ENCODE data around the gene P3H2. TPM values are rescaled to one million over a fixed set of nuclear protein-coding genes. Genes with fewer than 3 reads are reported as not detected.
A peak's percentile ranks its signal among the peaks of the same experiment; 100 is the strongest.
"Not testable (repeated sequence)": the region's sequence is repeated elsewhere in the genome, so short reads cannot be mapped to it uniquely, and the experiment has no call there.

Gene P3H2
- total RNA-seq, 1 donor from 2014 or later, result 22.9 TPM

GRCh38 chr3:189983612-189984011, 137.1 kb downstream of the P3H2 start:
- no peak for DNase-seq (ENCODE audit: low spot score)

DNA sequence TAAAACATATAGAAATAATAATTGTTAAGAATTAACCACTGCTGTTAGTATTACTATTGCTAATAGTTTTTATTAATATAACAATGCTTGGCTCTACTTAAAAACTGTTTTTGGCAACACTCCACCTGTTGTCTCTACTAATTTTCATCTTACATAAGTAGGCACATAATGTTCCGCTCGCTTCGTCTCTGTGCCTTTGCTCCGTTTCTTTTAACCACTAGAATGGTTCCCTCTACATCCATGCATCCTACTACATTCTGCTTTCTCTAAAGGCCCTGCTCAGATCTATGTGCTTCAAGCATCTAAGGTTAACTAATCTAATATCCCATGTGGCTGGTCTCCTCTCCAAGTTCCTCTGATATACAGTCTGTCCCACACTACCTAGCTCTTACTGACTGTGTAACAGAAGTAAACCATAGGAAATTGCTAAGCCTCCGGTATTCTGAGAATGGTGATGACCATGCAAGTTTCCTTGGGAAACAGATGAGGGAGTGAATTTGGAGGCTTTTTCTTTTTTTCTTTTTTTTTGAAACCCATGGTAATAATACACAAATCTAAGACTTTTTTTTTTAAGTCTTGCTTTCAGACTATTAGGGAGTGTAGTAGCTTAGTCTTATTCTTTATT, 138.3 kb downstream of the P3H2 start:
- no peak for DNase-seq (ENCODE audit: low spot score)

GRCh38 chr3:189981668-189982067, 139.0 kb downstream of the P3H2 start:
- DNase-seq (ENCODE audit: low spot score), result peak; percentile 24

GRCh38 chr3:189978753-189979152, 141.9 kb downstream of the P3H2 start:
- DNase-seq (ENCODE audit: low spot score), result no peak

DNA sequence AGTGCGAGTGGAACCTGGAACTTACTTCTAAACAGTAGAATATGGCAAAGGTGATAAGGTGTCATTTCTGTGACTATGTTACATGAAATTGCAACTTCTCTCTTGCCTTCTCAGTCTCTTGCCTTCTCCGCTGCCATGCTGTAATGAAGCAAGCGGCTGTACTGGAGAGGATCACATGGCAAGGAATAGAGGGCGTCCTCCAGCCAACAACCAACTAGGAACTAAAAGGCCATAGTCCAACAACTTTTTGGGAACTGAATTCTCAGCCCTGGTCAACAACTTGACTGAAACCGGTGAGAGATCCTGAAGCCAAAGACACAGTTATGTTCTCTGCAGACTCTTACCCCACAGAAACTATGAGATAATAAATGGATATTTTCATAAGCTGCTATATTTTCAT, 143.5 kb downstream of the P3H2 start:
- DNase-seq (ENCODE audit: low spot score), result no peak

DNA sequence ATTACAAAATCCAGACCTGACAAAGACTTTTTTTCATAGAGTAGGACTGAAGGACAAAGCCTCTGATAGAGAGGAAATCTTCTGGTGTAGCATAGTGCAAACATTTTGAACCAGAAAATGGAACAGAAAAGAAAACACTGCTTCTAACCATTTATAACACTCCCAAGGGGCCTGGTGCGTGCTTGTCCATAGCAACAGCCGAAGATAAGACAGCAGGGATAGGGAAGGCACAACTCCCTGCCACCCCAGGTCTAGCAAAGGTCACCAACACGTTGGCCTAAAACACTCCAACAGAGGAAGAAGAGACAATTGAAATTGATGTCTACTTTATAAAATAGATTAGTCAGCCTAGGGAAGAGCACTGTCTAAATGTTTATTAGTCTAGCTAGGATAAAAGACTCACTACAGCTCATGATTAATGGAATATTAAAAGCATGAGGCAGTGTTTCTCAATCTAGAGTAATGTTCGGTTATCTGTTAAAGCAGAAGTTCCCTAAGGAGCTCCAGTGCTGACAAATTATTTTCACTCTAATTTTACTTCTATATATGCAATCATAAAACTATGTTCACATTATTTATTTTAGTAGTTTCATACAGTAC, 145.2 kb downstream of the P3H2 start:
- DNase-seq (ENCODE audit: low spot score), result no peak

GRCh38 chr3:189974359-189974758, 146.3 kb downstream of the P3H2 start:
- no peak for DNase-seq (ENCODE audit: low spot score)

- DNase-seq (ENCODE audit: low spot score), result peak; percentile 71
These were observed 153.3 kb downstream of the P3H2 start for GRCh38 chr3:189967254-189967865.

DNA sequence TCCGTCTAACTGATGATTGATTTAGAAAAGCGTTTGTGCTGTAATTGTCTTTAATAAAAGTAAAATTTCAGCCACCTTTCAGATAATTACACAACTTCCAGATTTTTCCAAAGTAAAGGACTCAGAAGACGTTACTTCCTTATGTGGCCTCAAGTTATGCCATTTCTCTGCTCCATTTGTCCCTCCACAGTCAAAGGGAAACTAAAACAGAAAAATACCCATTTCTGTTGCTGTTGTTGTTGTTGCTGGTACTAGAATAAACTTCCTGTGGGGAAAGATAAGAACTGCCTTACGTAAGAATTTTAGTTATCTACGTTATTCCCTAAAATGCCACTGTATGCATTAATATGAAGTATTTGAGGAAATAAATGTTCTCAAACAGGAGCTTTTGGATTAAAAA, 153.9 kb downstream of the P3H2 start:
- no peak for DNase-seq (ENCODE audit: low spot score)

- DNase-seq (ENCODE audit: low spot score), result no peak
These were observed 155.9 kb downstream of the P3H2 start for GRCh38 chr3:189964623-189965332.

- no peak for DNase-seq (ENCODE audit: low spot score)
These were observed 158.2 kb downstream of the P3H2 start for GRCh38 chr3:189962466-189962865.

GRCh38 chr3:189961522-189962161, 159.1 kb downstream of the P3H2 start:
- peak; percentile 83 for DNase-seq (ENCODE audit: low spot score)

- DNase-seq (ENCODE audit: low spot score), result not testable (repeated sequence)
These were observed 159.6 kb downstream of the P3H2 start for GRCh38 chr3:189961086-189961485.

- DNase-seq (ENCODE audit: low spot score), result no peak
These were observed 165.7 kb downstream of the P3H2 start for GRCh38 chr3:189954733-189955665.

- no peak for DNase-seq (ENCODE audit: low spot score)
These were observed 167.1 kb downstream of the P3H2 start for GRCh38 chr3:189953551-189953950.

GRCh38 chr3:189952272-189952671, 168.4 kb downstream of the P3H2 start:
- no peak for DNase-seq (ENCODE audit: low spot score)

- DNase-seq (ENCODE audit: low spot score), result peak; percentile 28
These were observed 170.4 kb downstream of the P3H2 start for GRCh38 chr3:189950258-189950657.

- no peak for DNase-seq (ENCODE audit: low spot score)
These were observed 171.1 kb downstream of the P3H2 start for GRCh38 chr3:189949580-189949979.

- DNase-seq (ENCODE audit: low spot score), result no peak
These were observed 172.0 kb downstream of the P3H2 start for GRCh38 chr3:189948724-189949045.

GRCh38 chr3:189947948-189948723, 172.6 kb downstream of the P3H2 start:
- DNase-seq (ENCODE audit: low spot score), result peak; percentile 19
